ENCODE measurements around the gene EMC8. TPM values are rescaled to one million over a fixed set of nuclear protein-coding genes. Genes with fewer than 3 reads are reported as not detected.

EMC8 gene
- total and polyA plus RNA-seq, 8 donors, result 19.4 to 29.1 (median 25.3) TPM

DNA sequence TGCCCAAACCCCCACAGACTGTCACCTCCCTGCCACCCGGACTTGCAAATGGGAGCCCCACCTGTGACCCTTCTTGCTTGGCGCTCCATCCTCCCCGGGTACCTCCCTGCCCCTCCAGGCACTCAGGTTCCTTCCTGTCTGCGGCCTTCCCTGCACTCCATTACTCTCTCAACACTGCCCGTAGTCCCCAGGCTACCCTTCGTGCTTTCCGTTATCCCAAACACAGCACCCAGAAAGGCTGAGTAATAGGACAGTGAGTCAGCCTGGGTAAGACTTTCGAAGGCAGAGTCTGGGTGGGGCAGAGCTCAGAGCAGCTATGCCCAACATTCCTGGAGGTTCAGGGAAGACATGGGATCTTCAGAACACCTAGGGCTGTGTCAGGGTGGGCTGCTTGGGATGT, 31.8 kb downstream of the EMC8 start:
- DNase-seq, result no peak
- peak; percentile 59 for ATAC-seq
- Histone ChIP-seq H3K4me1 (no peaks in the 10 kb centered on the region), H3K4me3 (no peak overlapping the region), H3K9me3 (no peaks in the 10 kb centered on the region), H3K36me3 (peaks cover 0 to 8% of the 10 kb centered on the region in 2 donors), H3K27ac (no peak overlapping the region), H3K27me3 (peaks cover 0 to 7% of the 10 kb centered on the region in 2 donors)
- TF ChIP-seq, protein P1, sequence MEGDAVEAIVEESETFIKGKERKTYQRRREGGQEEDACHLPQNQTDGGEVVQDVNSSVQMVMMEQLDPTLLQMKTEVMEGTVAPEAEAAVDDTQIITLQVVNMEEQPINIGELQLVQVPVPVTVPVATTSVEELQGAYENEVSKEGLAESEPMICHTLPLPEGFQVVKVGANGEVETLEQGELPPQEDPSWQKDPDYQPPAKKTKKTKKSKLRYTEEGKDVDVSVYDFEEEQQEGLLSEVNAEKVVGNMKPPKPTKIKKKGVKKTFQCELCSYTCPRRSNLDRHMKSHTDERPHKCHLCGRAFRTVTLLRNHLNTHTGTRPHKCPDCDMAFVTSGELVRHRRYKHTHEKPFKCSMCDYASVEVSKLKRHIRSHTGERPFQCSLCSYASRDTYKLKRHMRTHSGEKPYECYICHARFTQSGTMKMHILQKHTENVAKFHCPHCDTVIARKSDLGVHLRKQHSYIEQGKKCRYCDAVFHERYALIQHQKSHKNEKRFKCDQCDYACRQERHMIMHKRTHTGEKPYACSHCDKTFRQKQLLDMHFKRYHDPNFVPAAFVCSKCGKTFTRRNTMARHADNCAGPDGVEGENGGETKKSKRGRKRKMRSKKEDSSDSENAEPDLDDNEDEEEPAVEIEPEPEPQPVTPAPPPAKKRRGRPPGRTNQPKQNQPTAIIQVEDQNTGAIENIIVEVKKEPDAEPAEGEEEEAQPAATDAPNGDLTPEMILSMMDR (IDR thresholded peaks at IDR 0.05), result no peak
- intact Hi-C loops (cut with DNase I), result no loop called here

DNA sequence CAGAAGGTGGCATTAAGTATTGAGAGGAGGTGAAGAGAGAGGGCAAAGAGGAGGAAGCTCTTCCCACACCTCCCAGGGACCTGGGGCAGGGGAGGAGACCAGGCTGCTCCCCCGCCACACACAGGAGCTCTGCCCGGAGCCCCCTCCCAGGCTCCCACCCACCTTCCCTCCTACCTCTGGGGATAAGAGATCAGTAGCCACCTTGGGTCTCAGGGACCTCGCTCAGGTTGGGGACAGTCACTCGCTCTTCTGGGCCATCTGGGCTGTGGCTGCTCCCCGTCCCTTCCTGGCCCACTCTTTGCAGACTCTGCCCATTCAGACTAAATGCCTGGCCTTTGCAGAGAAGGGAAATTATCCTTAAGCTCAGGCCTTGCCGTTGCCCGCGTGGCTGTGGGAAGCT, 33.6 kb downstream of the EMC8 start:
- Histone ChIP-seq H3K27ac (no peak overlapping the region), H3K27me3 (peaks cover 0 to 9% of the 10 kb centered on the region in 2 donors), H3K36me3 (no peaks in the 10 kb centered on the region), H3K4me3 (no peak overlapping the region), H3K9me3 (no peaks in the 10 kb centered on the region), H3K4me1 (peaks cover 0 to 13% of the 10 kb centered on the region in 2 donors)
- TF ChIP-seq, protein P1 (IDR thresholded peaks at IDR 0.05), result no peak
- intact Hi-C loops (cut with DNase I), result no loop called here
- ATAC-seq (no peak), DNase-seq (no peak)

DNA sequence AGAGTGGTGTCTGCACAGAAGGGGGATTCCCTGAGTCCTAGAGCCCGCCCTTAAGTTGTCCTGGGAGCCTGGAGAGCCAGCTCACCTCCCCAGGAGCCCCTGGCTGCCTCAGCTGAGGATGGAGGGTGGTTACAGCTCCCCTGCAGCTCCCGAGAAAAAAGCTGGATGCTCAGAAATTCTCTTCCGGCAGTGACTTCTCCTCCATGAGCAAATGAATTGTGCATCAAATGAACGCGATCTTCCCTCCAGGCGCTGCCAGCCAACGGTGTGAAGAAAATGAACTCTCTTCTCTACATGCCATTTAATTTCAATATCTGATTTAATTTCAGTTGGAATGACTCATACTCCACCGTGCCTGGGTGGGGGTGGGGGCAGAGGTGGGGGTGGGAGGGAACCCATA, 34.1 kb downstream of the EMC8 start:
- Histone ChIP-seq H3K36me3 (no peaks in the 10 kb centered on the region), H3K27me3 (peaks cover 0 to 14% of the 10 kb centered on the region in 2 donors), H3K27ac (no peak overlapping the region), H3K4me1 (peaks cover 0 to 13% of the 10 kb centered on the region in 2 donors), H3K4me3 (no peak overlapping the region), H3K9me3 (no peaks in the 10 kb centered on the region)
- intact Hi-C loops (cut with DNase I), result no loop called here
- TF ChIP-seq, protein P1 (IDR thresholded peaks at IDR 0.05), result no peak
- ATAC-seq (no peak), DNase-seq (no peak)

DNA sequence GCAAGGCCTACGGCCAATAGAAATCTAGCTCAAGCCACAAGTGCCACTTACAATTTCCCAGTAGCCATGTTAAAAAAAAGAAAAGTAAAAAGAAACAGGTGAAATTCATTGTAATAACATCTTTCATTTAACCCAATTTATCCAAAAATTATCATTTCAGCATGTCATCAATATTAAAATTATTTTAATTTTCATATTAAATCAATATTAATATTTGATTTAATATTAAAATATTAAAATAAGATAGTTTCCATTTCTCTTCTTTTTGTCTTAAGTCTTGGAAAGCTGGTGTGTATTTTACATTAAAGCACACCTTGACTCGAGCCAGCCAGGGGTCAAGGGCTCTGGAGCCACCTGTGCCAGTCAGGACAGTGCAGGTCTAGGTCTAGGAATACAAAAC, 35.7 kb downstream of the EMC8 start:
- H3K27me3 ChIP-seq, result peaks cover 0 to 24% of the 10 kb centered on the region in 2 donors
- H3K4me3 ChIP-seq, result no peak overlapping the region
- DNase-seq (no peak), ATAC-seq (no peak)
- H3K4me1 ChIP-seq, result peaks cover 0 to 24% of the 10 kb centered on the region in 2 donors
- no peaks in the 10 kb centered on the region for H3K9me3 ChIP-seq
- TF ChIP-seq, protein P1 (IDR thresholded peaks at IDR 0.05), result no peak
- no peaks in the 10 kb centered on the region for H3K36me3 ChIP-seq
- no peak overlapping the region for H3K27ac ChIP-seq
- intact Hi-C loops (cut with DNase I), result no loop called here

DNA sequence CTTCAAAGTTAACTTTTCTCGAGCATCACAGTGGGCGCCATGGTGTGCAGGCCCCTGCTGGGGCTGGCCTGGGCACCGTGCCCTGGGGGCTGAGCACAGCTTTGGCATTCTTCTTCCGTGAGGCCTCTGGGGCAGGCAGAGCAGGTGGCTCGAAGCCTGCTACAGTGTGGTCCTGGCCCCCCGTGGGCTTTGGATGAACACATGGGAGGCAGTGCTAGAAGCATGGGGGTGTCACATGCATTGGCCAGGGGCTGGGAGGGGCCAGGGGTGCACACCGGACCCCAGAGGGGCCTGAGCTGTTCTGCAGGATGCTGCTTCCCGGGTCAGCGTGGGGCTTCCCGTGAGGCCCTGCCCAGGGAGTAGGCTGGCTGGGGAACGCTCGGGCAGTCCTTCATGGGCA, 36.4 kb downstream of the EMC8 start:
- no peak overlapping the region for H3K27ac ChIP-seq
- H3K4me3 ChIP-seq, result no peak overlapping the region
- no peak for ATAC-seq
- H3K4me1 ChIP-seq, result peaks cover 0 to 25% of the 10 kb centered on the region in 2 donors
- H3K36me3 ChIP-seq, result no peaks in the 10 kb centered on the region
- DNase-seq, result peak in 1 of 4 donors; percentile 51
- intact Hi-C loops (cut with DNase I), result no loop called here
- no peaks in the 10 kb centered on the region for H3K9me3 ChIP-seq
- TF ChIP-seq, protein P1 (IDR thresholded peaks at IDR 0.05), result no peak
- H3K27me3 ChIP-seq, result peaks cover 0 to 24% of the 10 kb centered on the region in 2 donors

All from left lung (tissue), 10 donors.